ENCODE measurements around the gene GJA3. TPM values are rescaled to one million over a fixed set of nuclear protein-coding genes. Genes with fewer than 3 reads are reported as not detected.

GJA3 gene
- total RNA-seq, 2 experiments from 2014 or later: not detected

- peak; percentile 73 for DNase-seq (ENCODE audit: low spot score)
- ChIA-PET POLR2A (interaction anchor here (0.7 kb wide), 1 partner anchor 1066 kb away, joined by 6 read pairs; no protein-coding TSS in a partner anchor), CTCF (ENCODE audit: unreplicated experiment) (no interaction called here)
- no TSS peak for BruUV-seq (replicated peaks)
- Histone ChIP-seq H3K9me3 (ENCODE audit: low read length) (no peaks in the 10 kb centered on the region), H3K4me1 (ENCODE audit: insufficient read depth, low read length, poor library complexity, severe bottlenecking) (no peaks in the 10 kb centered on the region), H3K27ac (ENCODE audit: low read depth, low read length, poor library complexity, severe bottlenecking) (no peak overlapping the region), H3K4me3 (ENCODE audit: low read depth, low read length, poor library complexity, severe bottlenecking) (no peak overlapping the region), H3K36me3 (ENCODE audit: insufficient read depth, low read length) (no peaks in the 10 kb centered on the region), H4K20me1 (ENCODE audit: insufficient read depth, low read length) (0 out of 2 replicates have a peak, but pooled peaks cover 3% of the 10 kb centered on the region), H3K9me2 (ENCODE audit: insufficient read depth, low read length) (no peaks in the 10 kb centered on the region), H2AFZ (ENCODE audit: low read length) (no peak overlapping the region), H3K79me2 (ENCODE audit: insufficient read depth, low read depth, low read length) (no peaks in the 10 kb centered on the region), H3K4me2 (ENCODE audit: low read length) (no peak overlapping the region)
- intact Hi-C loops (cut with micrococcal nuclease; ENCODE audit: unreplicated experiment): loop anchor here (1.0 kb wide), 1 partner anchor 306 kb away; no protein-coding TSS in a partner anchor
- TF ChIP-seq EZH2phosphoT487 (IDR thresholded peaks at IDR 0.05; ENCODE audit: borderline replicate concordance, low read depth, low read length) (no peak), CTCF (conservative IDR thresholded peaks at IDR 0.05; ENCODE audit: low read length) (peak; percentile 85)
Measured at GRCh38 chr13:20182231-20182846, 21.5 kb upstream of the GJA3 start.

DNA sequence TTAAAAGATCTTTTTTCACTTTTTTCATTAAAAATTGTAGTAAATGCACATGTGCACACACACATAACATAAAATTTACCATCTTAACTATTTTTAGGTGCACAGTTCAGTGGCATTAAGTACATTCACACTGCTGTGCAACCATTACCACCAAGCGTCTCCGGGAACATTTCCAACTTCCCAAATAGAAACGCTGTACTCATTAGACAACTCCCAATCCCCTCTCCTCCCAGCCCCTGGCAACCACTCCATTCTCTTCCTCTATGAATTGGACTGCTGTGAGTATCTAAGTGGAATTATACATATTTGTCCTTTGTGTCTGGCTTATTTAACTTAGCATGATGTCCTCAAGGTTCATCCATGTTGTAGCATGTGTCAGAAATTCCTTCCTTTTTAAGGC lies 20.3 kb upstream of the GJA3 start:
- Histone ChIP-seq H2AFZ (ENCODE audit: low read length) (no peak overlapping the region), H3K36me3 (ENCODE audit: insufficient read depth, low read length) (no peaks in the 10 kb centered on the region), H3K4me2 (ENCODE audit: low read length) (no peak overlapping the region), H4K20me1 (ENCODE audit: insufficient read depth, low read length) (0 out of 2 replicates have a peak, but pooled peaks cover 3% of the 10 kb centered on the region), H3K9me3 (ENCODE audit: low read length) (no peaks in the 10 kb centered on the region), H3K9me2 (ENCODE audit: insufficient read depth, low read length) (no peaks in the 10 kb centered on the region), H3K4me3 (ENCODE audit: low read depth, low read length, poor library complexity, severe bottlenecking) (no peak overlapping the region), H3K79me2 (ENCODE audit: insufficient read depth, low read depth, low read length) (no peaks in the 10 kb centered on the region), H3K4me1 (ENCODE audit: insufficient read depth, low read length, poor library complexity, severe bottlenecking) (no peaks in the 10 kb centered on the region), H3K27ac (ENCODE audit: low read depth, low read length, poor library complexity, severe bottlenecking) (no peak overlapping the region)
- DNase-seq (ENCODE audit: low spot score): no peak
- ChIA-PET CTCF (ENCODE audit: unreplicated experiment) (no interaction called here), POLR2A (no interaction called here)
- BruUV-seq (replicated peaks): no TSS peak
- TF ChIP-seq EZH2phosphoT487 (IDR thresholded peaks at IDR 0.05; ENCODE audit: borderline replicate concordance, low read depth, low read length) (no peak), CTCF (conservative IDR thresholded peaks at IDR 0.05; ENCODE audit: low read length) (no peak)
- intact Hi-C loops (cut with micrococcal nuclease; ENCODE audit: unreplicated experiment): no loop called here

- Histone ChIP-seq H3K36me3 (ENCODE audit: insufficient read depth, low read length) (no peaks in the 10 kb centered on the region), H3K27ac (ENCODE audit: low read depth, low read length, poor library complexity, severe bottlenecking) (no peak overlapping the region), H3K4me2 (ENCODE audit: low read length) (no peak overlapping the region), H4K20me1 (ENCODE audit: insufficient read depth, low read length) (0 out of 2 replicates have a peak, but pooled peaks cover 3% of the 10 kb centered on the region), H3K4me1 (ENCODE audit: insufficient read depth, low read length, poor library complexity, severe bottlenecking) (no peaks in the 10 kb centered on the region), H3K9me3 (ENCODE audit: low read length) (no peaks in the 10 kb centered on the region), H3K9me2 (ENCODE audit: insufficient read depth, low read length) (no peaks in the 10 kb centered on the region), H3K4me3 (ENCODE audit: low read depth, low read length, poor library complexity, severe bottlenecking) (no peak overlapping the region), H3K79me2 (ENCODE audit: insufficient read depth, low read depth, low read length) (no peaks in the 10 kb centered on the region), H2AFZ (ENCODE audit: low read length) (no peak overlapping the region)
- TF ChIP-seq EZH2phosphoT487 (IDR thresholded peaks at IDR 0.05; ENCODE audit: borderline replicate concordance, low read depth, low read length): no peak
- no peak for TF ChIP-seq CTCF (conservative IDR thresholded peaks at IDR 0.05; ENCODE audit: low read length)
- no TSS peak for BruUV-seq (replicated peaks)
- CTCF ChIA-PET (ENCODE audit: unreplicated experiment): no interaction called here
- POLR2A ChIA-PET: no interaction called here
- intact Hi-C loops (cut with micrococcal nuclease; ENCODE audit: unreplicated experiment): no loop called here
- no peak for DNase-seq (ENCODE audit: low spot score)
Measured at GRCh38 chr13:20178156-20178555, 17.3 kb upstream of the GJA3 start.
